Transverse colon (tissue), 4 donors: ENCODE measurements around the gene FAT3. TPM values are rescaled to one million over a fixed set of nuclear protein-coding genes. Genes with fewer than 3 reads are reported as not detected.

ENCODE experiments used
- DNase-seq: peaks from one replicate; pipeline ENCODE4 v3.0.0-alpha.2; 2019
- H3K27ac ChIP-seq, 4 donors: fragments of 200-600 bp; sonication (generic); 2 replicates each; pipeline ENCODE4 v1.5.1; 2016 to 2018; ENCODE audit warnings: inconsistent platforms in 4 of 4
- H3K27me3 ChIP-seq: fragments of 200-600 bp; sonication (generic); 2 replicates; pipeline ENCODE4 v1.5.1; 2017; ENCODE audit warnings: inconsistent platforms
- H3K36me3 ChIP-seq, 4 donors: fragments of 200-600 bp; sonication (generic); 2 replicates each; pipeline ENCODE4 v1.5.1; 2017 to 2019; ENCODE audit warnings: inconsistent platforms in 4 of 4
- H3K4me1 ChIP-seq, 4 donors: fragments of 200-600 bp; sonication (generic); 2 replicates each; pipeline ENCODE4 v1.5.1; 2017 to 2020; ENCODE audit warnings: inconsistent platforms in 4 of 4
- H3K4me3 ChIP-seq, 4 donors: fragments of 200-600 bp; sonication (generic); 1 replicate in 1 of 4; 2 replicates in 3 of 4; pipeline versions ENCODE4 v1.5.1 to v1.6.1; 2017 to 2019; ENCODE audit warnings: inconsistent platforms in 4 of 4
- H3K9me3 ChIP-seq, 2 donors: fragments of 200-600 bp; sonication (generic); 2 replicates each; pipeline ENCODE4 v1.5.1; 2017 to 2019; ENCODE audit warnings: inconsistent platforms in 2 of 2
- CTCF ChIP-seq, 5 experiments: fragments of 200-600 bp in 3 of 5; fragments of 450-650 bp in 2 of 5; sonication (generic) in 3 of 5; IDR thresholded peaks; 1 replicate in 2 of 5; 2 replicates in 3 of 5; pipeline ENCODE4 v1.5.1; 2016 to 2017; ENCODE audit warnings: antibody characterized with exemption in 5 of 5, inconsistent platforms in 3 of 5, mild to moderate bottlenecking in 2 of 5, moderate library complexity in 1 of 5
- EP300 ChIP-seq: sonication (generic); formaldehyde crosslinking; IDR thresholded peaks from one replicate; pipeline ENCODE4 v1.6.1; 2017; ENCODE audit warnings: antibody characterized with exemption, low read depth
- POLR2A ChIP-seq: fragments of 450-650 bp; IDR thresholded peaks from one replicate; pipeline ENCODE4 v1.6.1; 2016; ENCODE audit warnings: antibody characterized with exemption, mild to moderate bottlenecking, moderate library complexity
- POLR2AphosphoS5 ChIP-seq, 3 donors: sonication (generic); formaldehyde crosslinking; IDR thresholded peaks; one replicate each; pipeline ENCODE4 v1.6.1; 2016; ENCODE audit warnings: antibody characterized with exemption in 3 of 3
- WGBS, 2 donors: methylation state at CpG; one replicate each; pipeline ENCODE4 v1.1.5; 2018; ENCODE audit warnings: low coverage in 1 of 2; 5-methylcytosine and 5-hydroxymethylcytosine counted together
- in situ Hi-C, 4 donors: fragments of 200-750 bp; cut with MboI; loops; one replicate each; pipeline versions ENCODE4 v1.15.0 to v1.15.1; 2017; ENCODE audit warnings: low sequenced_read_pairs in 3 of 4, low pct_ligation_motif_present in 1 of 4, low pct_unique_long_range_greater_than_20kb in 1 of 4
- intact Hi-C: fragments of 100-400 bp; cut with DNase I; formaldehyde crosslinking; loops from one replicate; pipeline ENCODE4 v1.15.1; 2023; ENCODE audit warnings: low total_unique reads
- total RNA-seq, 4 donors: library from RNA; depleted of rRNA; stranded (reverse); fragments of >200 nt; gene quantifications; one replicate each; pipeline ENCODE4 v1.1.0, GENCODE V29; 2016

FAT3 gene
- 1 to 10 TPM in 1 of 4 donors, under 1 TPM in 3; 0.40 to 1.9 (median 0.66) TPM for total RNA-seq

GRCh38 chr11:92224407-92225124 lies at the start of gene FAT3:
TSS of gene FAT3 (plus strand) at chr11:92224818. CDS start at chr11:92352113, 127,295 bp downstream.
- in situ Hi-C loops = no loop called here
- intact Hi-C loops = no loop called here
- TF ChIP-seq POLR2A (no peak), EP300 (no peak), POLR2AphosphoS5 (IDR thresholded peaks at IDR 0.05) (no peak), CTCF (IDR thresholded peaks at IDR 0.05) (no peak)
- Histone ChIP-seq H3K4me3 (peak within 1 kb of the TSS in 3 of 4 donors; percentile 10 to 46 (median 30)), H3K27me3 (peaks cover 84% of the 10 kb centered on the region), H3K4me1 (peaks cover 0 to 29% (median 12%) of the 10 kb centered on the region in 4 donors), H3K9me3 (no peaks in the 10 kb centered on the region), H3K27ac (no peak within 1 kb of the TSS), H3K36me3 (no peaks in the 10 kb centered on the region)
- 12% methylated on average over 53 of the region's 82 CpGs; no CpG with 5 or more reads in 1 of the 2 donors for WGBS, 2 donors
- no peak for DNase-seq

- Histone ChIP-seq H3K4me3 (no peak overlapping the region), H3K27me3 (no peaks in the 10 kb centered on the region), H3K27ac (no peak overlapping the region), H3K36me3 (no peaks in the 10 kb centered on the region), H3K4me1 (no peaks in the 10 kb centered on the region), H3K9me3 (no peaks in the 10 kb centered on the region)
- intact Hi-C loops (no loop called here), in situ Hi-C loops (no loop called here)
- no peak for DNase-seq
- 58 to 68% methylated on average over 1 to 2 of the region's 2 CpGs for WGBS, 2 donors
- TF ChIP-seq CTCF (IDR thresholded peaks at IDR 0.05) (no peak), EP300 (no peak), POLR2A (no peak), POLR2AphosphoS5 (IDR thresholded peaks at IDR 0.05) (no peak)
These were observed 45.5 kb upstream of the FAT3 start for GRCh38 chr11:92179017-92179670.

- no peaks in the 10 kb centered on the region for H3K9me3 ChIP-seq
- no peak overlapping the region for H3K27ac ChIP-seq
- intact Hi-C loops (no loop called here), in situ Hi-C loops (no loop called here)
- H3K4me3 ChIP-seq = no peak overlapping the region
- H3K4me1 ChIP-seq = no peaks in the 10 kb centered on the region
- TF ChIP-seq EP300 (no peak), POLR2AphosphoS5 (IDR thresholded peaks at IDR 0.05) (no peak), POLR2A (no peak), CTCF (IDR thresholded peaks at IDR 0.05) (no peak)
- no peaks in the 10 kb centered on the region for H3K36me3 ChIP-seq
- H3K27me3 ChIP-seq = no peaks in the 10 kb centered on the region
- no peak for DNase-seq
These were observed 44.4 kb upstream of the FAT3 start for GRCh38 chr11:92180226-92180625.

GRCh38 chr11:92180664-92181251 lies 43.9 kb upstream of the FAT3 start:
- Histone ChIP-seq H3K27ac (no peak overlapping the region), H3K4me3 (no peak overlapping the region), H3K4me1 (no peaks in the 10 kb centered on the region), H3K9me3 (no peaks in the 10 kb centered on the region), H3K36me3 (no peaks in the 10 kb centered on the region), H3K27me3 (no peaks in the 10 kb centered on the region)
- in situ Hi-C loops (no loop called here), intact Hi-C loops (no loop called here)
- no peak for TF ChIP-seq CTCF (IDR thresholded peaks at IDR 0.05)
- no peak for TF ChIP-seq POLR2AphosphoS5 (IDR thresholded peaks at IDR 0.05)
- no peak for TF ChIP-seq EP300
- no peak for TF ChIP-seq POLR2A
- WGBS, 2 donors = 40 to 66% methylated on average over 1 to 5 of the region's 5 CpGs
- no peak for DNase-seq
